GM12878 (cell line): Measurements from ENCODE around the gene SLC6A16. TPM values are rescaled to one million over a fixed set of nuclear protein-coding genes. Genes with fewer than 3 reads are reported as not detected.

Source experiments
- BACH1 ChIP-seq: fragments of 450-650 bp; IDR thresholded peaks from 2 replicates; pipeline ENCODE4 v1.6.1; 2017; ENCODE audit warnings: mild to moderate bottlenecking, borderline replicate concordance
- CEBPZ ChIP-seq: fragments of 150-350 bp; IDR thresholded peaks from 2 replicates; pipeline ENCODE4 v1.6.1; 2016; ENCODE audit warnings: low read depth, low read length
- CHD4 ChIP-seq: fragments of 200-600 bp; sonication (generic); IDR thresholded peaks from 2 replicates; pipeline ENCODE4 v1.6.1; 2016; ENCODE audit warnings: mild to moderate bottlenecking
- HCFC1 ChIP-seq: fragments of 150-350 bp; IDR thresholded peaks from 2 replicates; pipeline ENCODE4 v1.6.1; 2014; ENCODE audit warnings: low read length
- HDAC2 ChIP-seq: fragments of 200-600 bp; sonication (generic); IDR thresholded peaks from 2 replicates; pipeline ENCODE4 v1.6.1; 2017
- HDAC6 ChIP-seq: fragments of 200-600 bp; sonication (generic); IDR thresholded peaks from one replicate; pipeline ENCODE4 v1.8.0; 2017; ENCODE audit warnings: antibody characterized with exemption; ENCODE audit not compliant: unreplicated experiment
- HSF1 ChIP-seq: fragments of 150-350 bp; IDR thresholded peaks from 2 replicates; pipeline ENCODE4 v1.6.1; 2014; ENCODE audit warnings: mild to moderate bottlenecking, low read depth, low read length
- IKZF2 ChIP-seq, 2 experiments: fragments of 450-650 bp; IDR thresholded peaks; 2 replicates each; pipeline ENCODE4 v1.6.1; 2017; ENCODE audit warnings: mild to moderate bottlenecking in 2 of 2, moderate library complexity in 2 of 2
- IRF3 ChIP-seq: fragments of 450-650 bp; IDR thresholded peaks from 2 replicates; pipeline ENCODE4 v1.6.1; 2014; ENCODE audit warnings: mild to moderate bottlenecking
- JUND ChIP-seq: IDR thresholded peaks from 2 replicates; pipeline ENCODE4 v1.6.1; 2012; ENCODE audit warnings: low read depth, mild to moderate bottlenecking, low read length, improper control_type of control experiment, moderate library complexity
- KAT2A ChIP-seq: conservative IDR thresholded peaks from 2 replicates; pipeline ENCODE4 v1.6.1; 2011; ENCODE audit warnings: low read depth, low read length; ENCODE audit not compliant: control insufficient read depth
- LARP7 ChIP-seq: fragments of 450-650 bp; IDR thresholded peaks from 2 replicates; pipeline ENCODE4 v1.6.1; 2017; ENCODE audit warnings: mild to moderate bottlenecking
- MEF2A ChIP-seq: IDR thresholded peaks from 2 replicates; pipeline ENCODE4 v1.6.1; 2011; ENCODE audit warnings: low read depth, mild to moderate bottlenecking, low read length, moderate library complexity; ENCODE audit not compliant: insufficient read depth
- NFIC ChIP-seq: IDR thresholded peaks from 2 replicates; pipeline ENCODE4 v1.6.1; 2012; ENCODE audit warnings: low read depth, mild to moderate bottlenecking, inconsistent platforms, low read length, moderate library complexity
- PAX5 ChIP-seq: IDR thresholded peaks from 2 replicates; pipeline ENCODE4 v1.6.1; 2011; ENCODE audit warnings: low read depth, low read length, borderline replicate concordance
- PAX8 ChIP-seq: fragments of 450-650 bp; IDR thresholded peaks from 2 replicates; pipeline ENCODE4 v1.6.1; 2017; ENCODE audit warnings: mild to moderate bottlenecking, moderate library complexity
- PML ChIP-seq: IDR thresholded peaks from 2 replicates; pipeline ENCODE4 v1.6.1; 2012; ENCODE audit warnings: low read length, inconsistent platforms
- RELB ChIP-seq: fragments of 450-650 bp; IDR thresholded peaks from 2 replicates; pipeline ENCODE4 v1.6.1; 2017; ENCODE audit warnings: low read depth, mild to moderate bottlenecking, moderate library complexity
- SIX5 ChIP-seq: IDR thresholded peaks from 2 replicates; pipeline ENCODE4 v1.6.1; 2011; ENCODE audit warnings: mild to moderate bottlenecking, low read depth, low read length, moderate library complexity; ENCODE audit not compliant: severe bottlenecking
- SMAD1 ChIP-seq: fragments of 450-650 bp; IDR thresholded peaks from 2 replicates; pipeline ENCODE4 v1.6.1; 2018; ENCODE audit warnings: mild to moderate bottlenecking, low read depth; ENCODE audit not compliant: partially characterized antibody
- SMARCA5 ChIP-seq: fragments of 450-650 bp; IDR thresholded peaks from 2 replicates; pipeline ENCODE4 v1.6.1; 2017; ENCODE audit warnings: mild to moderate bottlenecking
- SUZ12 ChIP-seq: fragments of 200-600 bp; sonication (generic); IDR thresholded peaks from one replicate; pipeline ENCODE4 v1.6.1; 2018; ENCODE audit warnings: antibody characterized with exemption, mild to moderate bottlenecking; ENCODE audit not compliant: unreplicated experiment
- TCF12 ChIP-seq: IDR thresholded peaks from 2 replicates; pipeline ENCODE4 v1.6.1; 2011; ENCODE audit warnings: low read depth, mild to moderate bottlenecking, low read length
- TCF7 ChIP-seq: IDR thresholded peaks from 2 replicates; pipeline ENCODE4 v1.6.1; 2014; ENCODE audit warnings: antibody characterized with exemption, borderline replicate concordance
- ZBED1 ChIP-seq: IDR thresholded peaks from 2 replicates; pipeline ENCODE4 v1.6.1; 2016; ENCODE audit warnings: borderline replicate concordance
- ZNF274 ChIP-seq: IDR thresholded peaks from one replicate; pipeline ENCODE4 v1.8.0; 2011; ENCODE audit not compliant: insufficient read length, insufficient read depth
- ZZZ3 ChIP-seq: IDR thresholded peaks from 2 replicates; pipeline ENCODE4 v1.6.1; 2011; ENCODE audit warnings: low read depth; ENCODE audit not compliant: control insufficient read depth, insufficient read length
- polyA plus RNA-seq, 11 experiments: library from polyadenylated mRNA; depleted of rRNA in 4 of 11; unstranded in 6 of 11; stranded (reverse) in 5 of 11; fragments of >200 nt; fragmentation: Nextera tagmentation in 4 of 11; fragmentation: Illumina TruSeq in 1 of 11; extraction: Ambion mirVana in 4 of 11; extraction: Trizol in 1 of 11; gene quantifications; 1 replicate in 1 of 11; 2 replicates in 10 of 11; pipeline versions ENCODE4 v1.2.1 to v1.2.3, GENCODE V29; 2011 to 2016; ENCODE audit warnings: inconsistent platforms in 2 of 11, missing spikeins in 2 of 11, low read depth in 1 of 11
- total RNA-seq, 4 experiments: library from RNA; depleted of rRNA in 3 of 4; stranded (reverse); fragments of >200 nt in 3 of 4; fragmentation: Illumina TruSeq in 1 of 4; extraction: Trizol in 1 of 4; gene quantifications; 2 replicates each; pipeline versions ENCODE4 v1.2.1 to v1.2.3, GENCODE V29; 2013 to 2021

Gene SLC6A16
- total and polyA plus RNA-seq, 10 of the 15 experiments (the other 5 are each of a cell fraction or from before 2014, with no cell fraction given): 0.23 to 3.2 (median 0.54) TPM

GRCh38 chr19:49333811-49334288 lies 8.9 kb upstream of the SLC6A16 start (continued):
- TF ChIP-seq HDAC2 (no peak), BACH1 (peak; percentile 37; the same call in 1 of the 2 replicates), SIX5 (no peak), NFIC (peak; percentile 53; the same call in 1 of the 2 replicates), KAT2A (no peak), PML (no peak), PAX5 (peak; percentile 87), JUND (no peak), CHD4 (no peak), ZBED1 (peak; percentile 72; the same call in 1 of the 2 replicates), TCF7 (no peak), TCF12 (peak; percentile 77), HCFC1 (no peak), LARP7 (no peak), HDAC6 (no peak), RELB (peak; percentile 80), ZZZ3 (no peak), SMARCA5 (peak; percentile 89; the same call in 1 of the 2 replicates), CEBPZ (no peak), SUZ12 (no peak), IKZF2 (IDR thresholded peaks at IDR 0.05) (peak; percentile 90 to 95), HSF1 (no peak), PAX8 (no peak), IRF3 (no peak), MEF2A (peak; percentile 32; the same call in 1 of the 2 replicates), ZNF274 (no peak), SMAD1 (no peak)
